ENCODE measurements around the gene RPF1.
"Not testable (repeated sequence)": the region's sequence is repeated elsewhere in the genome, so short reads cannot be mapped to it uniquely, and the experiment has no call there.

Gene RPF1

GRCh38 chr1:84478876-84479868, at the start of gene RPF1:
TSS of gene RPF1 (plus strand) at chr1:84479266. CDS start at chr1:84479282, 16 bp downstream.
- DNase-seq = peak; percentile 81

- DNase-seq = no peak
Observed at GRCh38 chr1:84430546-84430945, 48.5 kb upstream of the RPF1 start.

DNA sequence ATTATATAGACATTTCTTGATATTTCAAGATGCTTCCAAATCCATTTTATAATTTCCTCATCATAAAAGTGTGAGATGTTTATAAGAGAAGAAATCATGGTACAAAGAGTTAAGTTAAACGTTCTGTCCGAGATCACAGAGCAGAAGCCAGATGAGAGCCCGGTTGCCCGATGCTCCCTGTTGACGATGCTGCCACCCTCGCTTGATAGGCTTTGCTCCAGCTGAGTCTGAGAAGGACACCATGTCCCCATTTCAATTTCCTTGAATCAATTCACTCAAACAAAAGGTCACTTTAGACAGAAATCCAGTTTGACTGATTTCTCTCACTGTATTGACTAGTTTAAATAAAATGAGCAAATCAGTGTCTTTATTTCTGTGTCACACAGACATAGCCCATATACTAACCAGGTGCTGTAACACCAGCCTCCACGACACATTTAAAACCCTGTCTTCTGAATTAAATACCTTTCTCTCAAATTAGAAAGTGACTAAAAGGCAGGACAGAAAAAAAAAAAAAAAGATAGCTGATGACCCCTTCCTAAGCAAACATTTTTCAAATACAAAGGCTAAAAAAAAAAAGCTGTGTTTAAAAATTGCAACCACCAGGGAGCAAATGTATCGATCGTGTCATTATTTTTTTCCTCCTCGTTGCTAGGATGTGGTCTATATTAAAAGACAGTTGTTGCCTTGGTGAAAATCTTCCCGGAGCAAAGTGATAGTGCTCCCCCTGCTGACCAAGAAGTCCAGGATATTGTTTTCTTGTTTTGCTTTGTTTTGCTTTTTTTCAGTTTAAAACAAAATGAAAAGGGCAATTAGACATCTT, 45.6 kb upstream of the RPF1 start:
- peak; percentile 72 for DNase-seq

DNA sequence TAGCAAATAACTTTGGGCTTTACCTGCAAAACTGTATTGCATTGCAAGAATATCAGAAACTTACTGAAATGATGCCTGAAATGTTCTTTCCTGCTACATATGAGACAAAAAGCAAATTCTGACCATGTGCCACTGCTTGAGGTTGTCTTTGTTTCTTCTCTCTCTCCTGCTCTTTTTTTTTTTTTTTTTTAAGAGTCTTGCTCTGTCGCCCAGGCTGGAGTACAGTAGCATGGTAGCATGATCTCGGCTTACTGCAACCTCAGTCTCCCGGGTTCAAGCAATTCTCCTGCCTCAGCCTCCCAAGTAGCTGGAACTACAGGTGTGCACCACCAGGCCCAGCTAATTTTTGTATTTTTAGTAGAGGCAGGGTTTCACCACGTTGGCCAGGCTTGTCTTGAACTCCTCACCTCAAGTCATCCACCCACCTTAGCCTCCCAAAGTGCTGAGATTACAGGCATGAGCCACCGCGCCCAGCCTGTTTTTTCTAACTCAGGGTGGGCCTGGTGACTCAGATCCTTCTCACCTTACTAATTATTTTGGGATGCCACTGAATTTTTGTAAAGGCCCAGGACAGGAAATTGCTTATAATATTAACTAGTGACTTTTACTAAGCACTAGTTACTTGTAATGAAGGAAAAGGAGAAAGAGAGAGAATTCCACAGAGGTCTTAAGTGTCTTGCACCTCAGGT, 44.8 kb upstream of the RPF1 start:
- DNase-seq = peak; percentile 24

DNA sequence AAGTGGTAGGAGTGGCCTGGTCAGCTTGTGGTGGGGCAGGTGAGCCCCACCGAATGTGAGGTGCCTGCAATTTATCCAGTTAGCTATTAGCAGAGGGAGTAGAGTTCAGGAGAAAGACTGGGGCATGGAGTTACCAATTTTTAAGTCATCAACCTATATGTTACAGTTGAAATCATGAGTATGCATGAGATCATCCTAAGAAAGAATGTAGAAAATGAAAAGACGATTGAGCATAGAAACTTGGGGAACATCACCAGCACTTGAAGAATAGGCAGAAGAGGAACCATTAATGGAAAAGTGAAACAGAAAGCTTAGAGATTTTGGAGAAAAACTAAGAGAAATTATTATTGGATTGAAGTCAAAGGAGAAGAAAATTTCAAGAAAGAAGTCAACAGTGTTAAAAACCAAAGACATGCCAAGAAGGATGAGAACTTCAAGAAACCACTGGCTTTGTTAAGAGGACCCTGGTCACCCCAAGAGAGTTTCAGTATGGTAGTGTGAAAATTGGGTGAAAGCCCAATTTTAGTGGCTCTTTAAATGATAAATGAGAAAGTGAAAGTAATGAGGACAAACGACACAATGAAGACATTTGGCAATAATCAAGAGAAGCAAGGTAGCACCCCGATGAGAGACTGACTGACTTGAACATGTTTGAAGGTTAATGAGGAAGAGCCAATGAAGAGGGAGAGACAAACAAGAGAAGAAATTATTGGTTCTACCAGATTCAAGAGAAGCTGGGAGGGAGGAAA, 44.1 kb upstream of the RPF1 start:
- peak; percentile 3 for DNase-seq

DNA sequence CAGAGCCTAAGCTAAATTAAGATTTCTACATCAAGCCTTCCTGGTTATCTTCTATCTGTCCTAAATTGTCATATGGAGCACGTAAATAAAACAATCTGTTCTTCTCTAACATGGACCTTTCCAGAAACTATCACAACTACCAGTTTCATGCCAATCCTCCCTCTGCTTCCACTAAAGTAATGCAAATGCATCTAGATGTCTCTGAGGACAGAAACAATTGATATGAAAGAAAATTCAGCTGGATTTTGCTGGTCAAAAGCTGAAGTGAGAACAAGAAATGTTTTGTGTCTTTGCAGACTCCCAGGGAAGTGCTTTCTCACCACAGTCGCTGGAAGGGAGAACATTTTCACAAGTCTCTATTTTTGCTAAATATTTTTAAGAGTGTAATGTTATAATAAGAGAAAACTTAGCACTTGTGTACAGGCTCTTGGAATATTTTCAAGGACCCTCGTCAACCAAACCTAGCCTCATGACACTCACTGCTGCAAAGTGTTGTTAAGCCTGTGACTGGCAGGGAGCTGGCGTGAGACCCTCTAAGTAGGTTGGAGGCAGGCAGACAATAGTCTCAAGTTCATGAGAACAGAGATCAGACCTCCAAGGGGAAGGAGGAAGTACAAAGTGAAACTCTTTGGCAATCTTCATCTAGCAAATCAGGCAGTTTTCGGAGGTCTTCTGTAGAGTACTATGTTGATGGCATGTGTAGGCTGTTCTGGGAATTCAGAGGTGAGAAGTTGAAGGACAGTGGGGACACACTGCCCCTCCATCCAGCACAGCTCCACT, 42.0 kb upstream of the RPF1 start:
- DNase-seq = peak; percentile 6

GRCh38 chr1:84442256-84442655, 36.8 kb upstream of the RPF1 start:
- DNase-seq = no peak

DNA sequence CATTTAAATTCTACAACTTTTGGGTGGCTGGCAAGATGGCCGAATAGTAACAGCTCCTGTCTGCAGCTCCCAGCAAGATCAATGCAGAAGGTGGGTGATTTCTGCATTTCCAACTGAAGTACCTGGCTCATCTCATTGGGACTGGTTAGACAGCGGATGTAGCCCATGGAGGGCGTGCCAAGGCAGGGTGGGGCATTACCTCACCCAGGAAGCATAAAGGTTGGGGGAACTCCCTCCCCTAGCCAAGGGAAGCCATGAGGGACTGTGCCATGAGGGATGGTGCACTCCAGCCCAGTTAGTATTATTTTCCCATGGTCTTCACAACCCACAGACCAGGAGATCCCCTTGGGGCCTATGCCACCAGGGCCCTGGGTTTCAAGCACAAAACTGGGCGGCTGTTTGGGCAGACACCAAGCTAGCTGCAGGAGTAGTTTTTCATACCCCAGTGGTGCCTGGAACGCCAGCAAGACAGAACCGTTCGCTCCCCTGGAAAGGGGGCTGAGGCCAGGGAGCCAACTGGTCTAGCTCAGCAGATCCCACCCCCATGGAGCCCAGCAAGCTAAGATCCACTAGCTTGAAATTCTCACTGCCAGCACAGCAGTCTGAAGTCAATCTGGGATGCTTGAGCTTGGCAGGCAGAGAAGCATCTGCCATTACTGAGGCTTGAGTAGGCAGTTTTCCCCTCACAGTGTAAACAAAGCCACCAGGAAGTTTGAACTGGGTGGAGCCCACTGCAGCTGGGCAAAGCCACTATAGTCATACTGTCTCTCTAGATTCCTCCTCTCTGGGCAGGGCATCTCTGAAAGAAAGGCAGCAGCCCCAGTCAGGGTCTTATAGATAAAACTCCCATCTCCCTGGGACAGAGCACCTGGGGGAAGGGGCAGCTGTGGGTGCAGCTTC, 36.1 kb upstream of the RPF1 start:
- DNase-seq = peak; percentile 40

DNA sequence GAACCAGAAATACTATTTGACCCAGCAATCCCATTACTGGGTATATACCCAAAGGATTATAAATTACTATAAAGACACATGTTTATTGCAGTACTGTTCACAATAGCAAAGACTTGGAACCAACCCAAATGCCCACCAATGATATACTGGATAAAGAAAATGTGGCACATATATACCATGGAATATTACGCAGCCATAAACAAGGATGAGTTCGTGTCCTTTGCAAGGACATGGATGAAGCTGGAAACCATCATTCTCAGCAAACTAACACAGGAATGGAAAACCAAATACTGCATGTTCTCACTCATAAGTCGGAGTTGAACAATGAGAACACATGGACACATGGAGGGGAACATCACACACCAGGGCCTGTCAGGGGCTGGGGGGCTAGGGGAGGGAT, 30.4 kb upstream of the RPF1 start:
- DNase-seq = not testable (repeated sequence)

DNA sequence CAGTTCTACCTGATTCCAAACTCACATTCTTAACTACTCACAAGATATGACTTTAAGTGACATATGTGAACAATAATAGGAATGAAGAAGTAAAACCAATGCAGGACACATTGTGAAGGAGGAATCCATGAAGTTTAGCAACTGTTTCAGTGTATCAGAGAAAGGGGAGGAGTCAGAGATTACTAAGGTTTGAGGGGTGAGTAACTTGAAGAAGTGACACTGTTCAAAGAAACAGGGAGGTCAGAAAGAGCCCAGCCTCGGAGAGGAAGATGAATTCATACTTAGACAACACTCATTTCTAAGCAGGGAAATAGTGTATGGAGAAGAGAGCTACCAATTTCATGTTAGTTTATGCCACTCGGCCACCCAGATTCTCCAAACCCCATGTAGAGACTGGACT, 28.2 kb upstream of the RPF1 start:
- DNase-seq = no peak

DNA sequence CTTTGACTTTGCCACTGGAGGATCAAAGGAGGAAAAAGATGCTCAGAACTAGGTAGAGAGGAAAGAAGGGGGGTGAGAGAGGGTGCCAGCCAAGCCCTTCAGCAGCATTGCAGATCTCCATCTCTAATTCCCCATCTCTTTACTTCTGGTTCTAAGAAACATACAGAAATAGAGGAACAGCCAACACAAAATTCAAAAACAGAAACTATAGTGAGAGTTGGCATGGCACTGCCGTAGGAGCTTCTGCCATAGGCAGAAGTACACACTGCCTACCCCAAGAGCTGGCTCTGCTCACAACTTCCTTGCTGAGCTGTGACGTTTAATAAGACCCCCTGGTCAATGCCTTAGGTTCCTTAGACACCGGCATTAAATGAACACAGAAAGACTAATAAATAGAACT, 26.6 kb upstream of the RPF1 start:
- DNase-seq = no peak

GRCh38 chr1:84462118-84462517, 16.9 kb upstream of the RPF1 start:
- DNase-seq = no peak

- DNase-seq = no peak
Observed at GRCh38 chr1:84467298-84467697, 11.8 kb upstream of the RPF1 start.

GRCh38 chr1:84476225-84476624, 2.8 kb upstream of the RPF1 start:
- no peak for DNase-seq

DNA sequence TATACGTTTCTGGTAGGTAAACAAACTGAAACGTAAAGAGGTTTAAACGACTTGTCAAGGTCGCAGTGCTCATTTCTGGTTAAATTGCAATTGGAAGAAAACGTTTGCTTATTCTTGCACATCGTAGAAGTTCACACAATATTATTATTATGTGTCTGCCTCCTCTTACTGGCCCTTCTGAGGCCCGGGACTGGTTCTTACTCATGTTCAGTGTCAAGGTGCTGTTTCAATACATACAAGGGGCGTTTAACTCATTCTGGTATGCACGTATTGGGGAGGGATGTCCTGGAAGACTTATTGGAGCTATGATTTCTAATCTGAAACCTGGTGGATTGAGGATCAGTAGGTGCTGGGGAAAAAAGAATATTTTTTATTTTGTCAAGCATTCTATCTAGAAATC, 932 bp downstream of the RPF1 start:
- no peak for DNase-seq

DNA sequence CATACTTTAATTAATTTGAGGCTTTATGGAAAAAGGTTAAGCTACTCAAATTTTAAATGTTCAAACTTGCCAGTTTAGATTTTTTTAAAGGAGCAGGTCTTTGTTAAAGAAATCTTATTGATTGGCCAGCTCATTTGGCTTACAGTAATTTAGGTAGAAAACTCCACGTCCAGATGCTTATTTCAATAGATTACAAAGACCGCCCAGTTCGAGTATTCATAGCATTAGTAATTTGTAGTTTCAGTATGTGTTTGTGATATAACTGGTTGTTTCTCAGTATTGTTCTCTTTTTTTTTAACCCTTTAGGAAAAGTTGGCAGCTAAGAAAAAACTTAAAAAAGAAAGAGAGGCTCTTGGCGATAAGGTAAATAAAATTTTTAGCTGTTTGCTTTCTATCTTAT, 1.6 kb downstream of the RPF1 start:
- no peak for DNase-seq

DNA sequence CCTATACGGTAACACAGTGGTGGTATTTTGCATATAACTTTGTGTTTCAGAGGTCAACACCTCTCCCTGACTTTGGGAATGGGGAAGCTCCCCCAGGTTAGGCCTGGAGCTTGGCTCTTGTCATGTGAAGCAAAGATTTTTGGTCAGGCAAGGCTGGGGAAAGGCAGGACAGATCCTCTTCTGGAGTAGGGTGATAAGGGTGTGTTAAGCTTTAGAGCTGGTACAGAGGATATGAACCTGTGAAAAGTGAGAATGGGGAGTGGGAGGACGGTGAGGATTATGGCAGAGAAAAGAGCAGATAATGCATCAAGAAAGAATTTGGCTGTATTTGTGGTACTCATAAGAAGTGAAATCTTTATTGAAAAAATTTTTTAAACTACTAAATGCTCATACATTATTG, 2.3 kb downstream of the RPF1 start:
- DNase-seq = no peak

DNA sequence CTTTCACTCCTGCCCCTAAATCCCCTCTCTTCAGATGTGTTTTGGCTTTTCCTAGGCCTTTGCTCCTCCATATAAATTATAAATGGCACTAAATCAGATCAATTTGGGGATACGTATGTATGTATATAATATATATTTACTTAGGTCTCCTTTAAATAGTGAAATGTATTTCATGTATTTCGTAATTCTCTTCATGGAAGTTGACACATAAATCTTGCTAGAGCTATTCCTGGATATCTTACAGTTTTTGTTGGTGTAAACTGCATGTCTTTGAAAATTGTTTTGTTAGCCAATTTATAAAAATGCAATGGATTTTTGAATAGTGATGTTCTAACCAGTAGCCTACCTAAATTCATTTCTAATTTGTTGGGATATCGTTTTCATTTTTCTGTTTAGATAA, 9.0 kb downstream of the RPF1 start:
- DNase-seq = no peak

DNA sequence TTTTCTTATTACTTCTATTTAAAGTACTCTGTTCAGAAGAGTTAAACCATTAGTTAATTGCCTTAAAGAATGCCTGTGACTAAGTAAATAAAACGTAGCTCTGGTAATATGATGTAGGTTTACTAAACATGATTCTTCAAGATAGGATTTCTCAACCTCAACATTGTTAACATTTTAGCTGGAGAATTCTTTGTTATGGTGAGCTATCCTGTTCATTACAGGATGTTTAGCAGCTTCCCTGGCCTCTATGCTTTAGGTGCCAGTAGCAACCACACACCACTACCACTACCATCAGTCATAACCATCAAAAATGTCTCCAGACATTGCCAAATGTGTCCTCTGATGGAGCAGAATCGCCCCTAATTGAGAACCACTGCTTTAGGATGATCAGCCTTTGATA, 10.7 kb downstream of the RPF1 start:
- no peak for DNase-seq

GRCh38 chr1:84492726-84493125, 13.7 kb downstream of the RPF1 start:
- DNase-seq = no peak

- no peak for DNase-seq
Observed at GRCh38 chr1:84493747-84494146, 14.7 kb downstream of the RPF1 start.
